Aorta (tissue), 5 donors: ENCODE measurements around the gene DMAC2L. TPM values are rescaled to one million over a fixed set of nuclear protein-coding genes. Genes with fewer than 3 reads are reported as not detected.
"Not testable (repeated sequence)": the region's sequence is repeated elsewhere in the genome, so short reads cannot be mapped to it uniquely, and the experiment has no call there.

Source experiments
- ATAC-seq: fragments of 200-7000 bp; cut with Tn5 transposase; one replicate; pipeline ENCODE4 v1.9.1; 2022; ENCODE audit warnings: moderate library complexity; ENCODE audit not compliant: low FRiP score
- DNase-seq, 2 donors: peaks; one replicate each; pipeline ENCODE4 v3.0.0-alpha.2; 2020
- H3K27ac ChIP-seq, 2 donors: one replicate each; pipeline ENCODE4 v1.5.1; 2013; ENCODE audit warnings: low read length in 2 of 2, mild to moderate bottlenecking in 2 of 2, moderate library complexity in 2 of 2, control low read depth in 1 of 2, inconsistent platforms in 1 of 2, low read depth in 1 of 2
- H3K27me3 ChIP-seq, 2 donors: one replicate each; pipeline ENCODE4 v1.6.1; 2013; ENCODE audit warnings: control low read depth in 1 of 2, low read length in 1 of 2, mild to moderate bottlenecking in 1 of 2, moderate library complexity in 1 of 2; ENCODE audit not compliant: insufficient read depth in 2 of 2, control insufficient read depth in 1 of 2
- H3K36me3 ChIP-seq, 2 donors: one replicate each; pipeline ENCODE4 v1.6.1; 2013; ENCODE audit warnings: control low read depth in 1 of 2, low read length in 1 of 2, mild to moderate bottlenecking in 1 of 2; ENCODE audit not compliant: insufficient read depth in 2 of 2, control insufficient read depth in 1 of 2
- H3K4me1 ChIP-seq, 2 donors: one replicate each; pipeline ENCODE4 v1.6.1; 2013; ENCODE audit warnings: low read length in 2 of 2, control low read depth in 1 of 2, mild to moderate bottlenecking in 1 of 2, moderate library complexity in 1 of 2; ENCODE audit not compliant: insufficient read depth in 2 of 2, control insufficient read depth in 1 of 2
- H3K4me3 ChIP-seq, 2 donors: one replicate each; pipeline ENCODE4 v1.5.1; 2013; ENCODE audit warnings: low read length in 2 of 2, control low read depth in 1 of 2, mild to moderate bottlenecking in 1 of 2
- H3K9me3 ChIP-seq: one replicate; pipeline ENCODE4 v1.6.1; 2013; ENCODE audit warnings: mild to moderate bottlenecking, low read length; ENCODE audit not compliant: control insufficient read depth
- WGBS, 2 donors: extraction: QIAGEN DNeasy Blood & Tissue Kit; methylation state at CpG; one replicate each; pipeline ENCODE4 v1.1.7; 2013; 5-methylcytosine and 5-hydroxymethylcytosine counted together
- intact Hi-C, 2 donors: fragments of 100-400 bp; cut with DNase I; formaldehyde crosslinking; loops; one replicate each; pipeline versions ENCODE4 v1.14.2 to v1.15.0; 2022
- polyA plus RNA-seq, 2 donors: library from polyadenylated mRNA; stranded (reverse); fragments of 200-250 nt; gene quantifications; one replicate each; pipeline ENCODE4 v1.2.3, GENCODE V29; 2013
- total RNA-seq, 2 donors: library from RNA; stranded (reverse); fragmentation: NEBNext Ultra II Directional; extraction: Animal tissue kit (Norgen Biotek cat#: 25700); gene quantifications; one replicate each; pipeline ENCODE4 v1.2.1, GENCODE V29; 2021
- donor health status: healthy with polysubstance abuse.
- donor health status: Bipolar disorder and iron deficiency.
- donor health status: DM: no; HTN: no; CAD: no.
- donor health status: DM: no; HTN: no; CAD: no.
- donor health status: DM: yes; HTN: yes; CAD: no.

DMAC2L gene
- total and polyA plus RNA-seq, 4 donors: 6.8 to 15.8 (median 12.2) TPM

GRCh38 chr14:50363714-50364111 is 51.6 kb downstream of the DMAC2L start:
- DNase-seq (no peak), ATAC-seq (peak; percentile 48)
- Histone ChIP-seq H3K27ac (no peak overlapping the region), H3K9me3 (no peaks in the 10 kb centered on the region), H3K27me3 (no peaks in the 10 kb centered on the region), H3K36me3 (no peaks in the 10 kb centered on the region), H3K4me3 (no peak overlapping the region), H3K4me1 (no peaks in the 10 kb centered on the region)
- intact Hi-C loops: no loop called here
- WGBS, 2 donors: 23 to 31% methylated on average over 4 of the region's 4 CpGs

GRCh38 chr14:50364792-50365191 is 52.7 kb downstream of the DMAC2L start:
- no peak overlapping the region for H3K27ac ChIP-seq
- H3K4me1 ChIP-seq: no peaks in the 10 kb centered on the region
- no peaks in the 10 kb centered on the region for H3K36me3 ChIP-seq
- no peaks in the 10 kb centered on the region for H3K9me3 ChIP-seq
- intact Hi-C loops: no loop called here
- H3K4me3 ChIP-seq: no peak overlapping the region
- H3K27me3 ChIP-seq: no peaks in the 10 kb centered on the region
- no peak for DNase-seq
- 86 to 92% methylated on average over 1 of the region's 1 CpG for WGBS, 2 donors
- no peak for ATAC-seq

GRCh38 chr14:50365572-50365971 is 53.4 kb downstream of the DMAC2L start:
- H3K27ac ChIP-seq, ATAC-seq, H3K4me3 ChIP-seq, H3K36me3 ChIP-seq, H3K9me3 ChIP-seq, intact Hi-C loops, H3K27me3 ChIP-seq, DNase-seq, H3K4me1 ChIP-seq: not testable (repeated sequence)
- WGBS, 2 donors: 79 to 84% methylated on average over 7 of the region's 7 CpGs

GRCh38 chr14:50366115-50366514 is 54.0 kb downstream of the DMAC2L start:
- intact Hi-C loops: no loop called here
- Histone ChIP-seq H3K27ac (no peak overlapping the region), H3K27me3 (no peaks in the 10 kb centered on the region), H3K4me1 (no peaks in the 10 kb centered on the region), H3K36me3 (no peaks in the 10 kb centered on the region), H3K4me3 (no peak overlapping the region), H3K9me3 (no peaks in the 10 kb centered on the region)
- DNase-seq (no peak), ATAC-seq (no peak)
- 88 to 90% methylated on average over 3 of the region's 3 CpGs for WGBS, 2 donors

GRCh38 chr14:50366589-50366988 is 54.5 kb downstream of the DMAC2L start:
- DNase-seq (no peak), ATAC-seq (no peak)
- intact Hi-C loops: no loop called here
- Histone ChIP-seq H3K4me1 (no peaks in the 10 kb centered on the region), H3K27me3 (no peaks in the 10 kb centered on the region), H3K9me3 (no peaks in the 10 kb centered on the region), H3K4me3 (no peak overlapping the region), H3K27ac (no peak overlapping the region), H3K36me3 (no peaks in the 10 kb centered on the region)
- 82 to 87% methylated on average over 4 of the region's 4 CpGs for WGBS, 2 donors

- intact Hi-C loops: no loop called here
These were observed 59.4 kb downstream of the DMAC2L start for GRCh38 chr14:50371546-50371945.

GRCh38 chr14:50373959-50374358 is 61.8 kb downstream of the DMAC2L start:
- H3K4me3 ChIP-seq: no peak overlapping the region
- H3K9me3 ChIP-seq: no peaks in the 10 kb centered on the region
- H3K27ac ChIP-seq: no peak overlapping the region
- no peaks in the 10 kb centered on the region for H3K36me3 ChIP-seq
- 94 to 96% methylated on average over 3 of the region's 3 CpGs for WGBS, 2 donors
- ATAC-seq (no peak), DNase-seq (no peak)
- intact Hi-C loops: no loop called here
- H3K27me3 ChIP-seq: no peaks in the 10 kb centered on the region
- no peaks in the 10 kb centered on the region for H3K4me1 ChIP-seq

More at GRCh38 chr14:50371546-50371945, 59.4 kb downstream of the DMAC2L start:
- Histone ChIP-seq H3K36me3 (no peaks in the 10 kb centered on the region), H3K4me1 (no peaks in the 10 kb centered on the region), H3K9me3 (no peaks in the 10 kb centered on the region), H3K27me3 (no peaks in the 10 kb centered on the region), H3K4me3 (no peak overlapping the region), H3K27ac (no peak overlapping the region)
- WGBS, 2 donors: 91 to 95% methylated on average over 4 of the region's 4 CpGs
- DNase-seq: no peak
- no peak for ATAC-seq

- no peak overlapping the region for H3K27ac ChIP-seq
- H3K36me3 ChIP-seq: no peaks in the 10 kb centered on the region
- WGBS, 2 donors: 97 to 98% methylated on average over 5 of the region's 5 CpGs
- H3K9me3 ChIP-seq: no peaks in the 10 kb centered on the region
- intact Hi-C loops: no loop called here
- DNase-seq (no peak), ATAC-seq (no peak)
- no peaks in the 10 kb centered on the region for H3K27me3 ChIP-seq
- no peaks in the 10 kb centered on the region for H3K4me1 ChIP-seq
- H3K4me3 ChIP-seq: no peak overlapping the region
These were observed 63.6 kb downstream of the DMAC2L start for GRCh38 chr14:50375760-50376159.
